ENCODE results near the gene HES3. TPM values are rescaled to one million over a fixed set of nuclear protein-coding genes. Genes with fewer than 3 reads are reported as not detected.

Gene HES3
- total RNA-seq, 4 donors from 2014 or later, result not detected

DNA sequence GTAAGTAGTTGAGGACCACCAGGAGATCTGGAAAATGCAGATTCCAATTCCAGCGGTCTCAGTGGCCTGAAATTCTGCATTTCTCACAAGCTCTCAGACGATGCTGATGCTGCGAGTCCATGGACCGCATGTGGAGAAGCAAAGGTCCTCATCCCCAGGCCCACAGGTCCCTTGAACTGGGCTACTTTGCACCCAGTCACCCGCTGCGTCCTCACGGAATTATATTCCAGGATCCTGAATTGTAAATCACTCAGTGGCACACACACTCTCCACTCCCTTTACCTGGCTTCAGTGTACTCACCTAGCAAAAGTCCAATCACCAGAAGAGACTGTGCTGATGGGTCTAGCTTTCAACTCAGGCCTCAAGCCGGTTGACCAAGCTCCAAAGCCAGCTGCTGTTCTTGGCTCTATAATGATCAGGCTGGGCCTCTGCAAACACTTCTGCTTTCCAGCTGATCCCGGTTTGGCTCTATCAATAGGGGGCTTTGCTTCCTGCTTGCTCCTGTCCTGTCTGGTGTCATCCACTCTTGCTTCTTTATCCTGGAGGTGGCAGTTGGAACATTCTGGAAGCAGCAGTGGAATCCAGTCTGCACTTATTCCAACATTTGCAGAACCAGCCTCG is 43.7 kb upstream of the HES3 start:
- Histone ChIP-seq H3K27me3 (no peaks in the 10 kb centered on the region), H3K36me3 (no peaks in the 10 kb centered on the region), H3K9me3 (no peaks in the 10 kb centered on the region), H3K27ac (peak overlapping the region; percentile 70 to 74), H3K4me3 (peak overlapping the region; percentile 95 to 99), H3K4me1 (peaks cover 11 to 13% of the 10 kb centered on the region in 2 donors)
- intact Hi-C loops (cut with DNase I; ENCODE audit: low total_unique reads), result no loop called here
- DNase-seq, result no peak
- TF ChIP-seq POLR2A (IDR thresholded peaks at IDR 0.05) (no peak), CTCF (IDR thresholded peaks at IDR 0.05) (no peak)

DNA sequence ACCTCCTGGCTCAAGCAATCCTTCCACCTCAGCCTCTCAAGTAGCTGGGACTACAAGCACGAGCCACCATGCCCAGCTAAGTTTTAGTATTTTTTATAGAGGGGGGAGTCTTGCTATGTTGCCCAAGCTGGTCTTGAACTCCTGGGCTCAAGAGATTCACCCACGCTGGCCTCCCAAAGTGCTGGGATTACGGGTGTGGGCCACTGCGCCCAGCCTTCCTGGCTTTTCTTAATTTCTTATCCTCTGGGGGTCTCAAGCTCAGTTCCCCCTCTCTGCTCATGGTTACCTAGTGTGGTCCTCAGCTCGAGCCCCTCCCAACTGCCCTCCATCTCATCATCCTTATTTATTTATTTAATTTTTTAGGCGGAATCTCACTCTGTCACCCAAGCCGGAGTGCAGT is 41.7 kb upstream of the HES3 start:
- H3K4me1 ChIP-seq, result peaks cover 10 to 13% of the 10 kb centered on the region in 2 donors
- no peak overlapping the region for H3K27ac ChIP-seq
- TF ChIP-seq POLR2A (IDR thresholded peaks at IDR 0.05) (no peak), CTCF (IDR thresholded peaks at IDR 0.05) (no peak)
- intact Hi-C loops (cut with DNase I; ENCODE audit: low total_unique reads), result no loop called here
- no peaks in the 10 kb centered on the region for H3K27me3 ChIP-seq
- no peak overlapping the region for H3K4me3 ChIP-seq
- no peak for DNase-seq
- H3K36me3 ChIP-seq, result no peaks in the 10 kb centered on the region
- no peaks in the 10 kb centered on the region for H3K9me3 ChIP-seq

DNA sequence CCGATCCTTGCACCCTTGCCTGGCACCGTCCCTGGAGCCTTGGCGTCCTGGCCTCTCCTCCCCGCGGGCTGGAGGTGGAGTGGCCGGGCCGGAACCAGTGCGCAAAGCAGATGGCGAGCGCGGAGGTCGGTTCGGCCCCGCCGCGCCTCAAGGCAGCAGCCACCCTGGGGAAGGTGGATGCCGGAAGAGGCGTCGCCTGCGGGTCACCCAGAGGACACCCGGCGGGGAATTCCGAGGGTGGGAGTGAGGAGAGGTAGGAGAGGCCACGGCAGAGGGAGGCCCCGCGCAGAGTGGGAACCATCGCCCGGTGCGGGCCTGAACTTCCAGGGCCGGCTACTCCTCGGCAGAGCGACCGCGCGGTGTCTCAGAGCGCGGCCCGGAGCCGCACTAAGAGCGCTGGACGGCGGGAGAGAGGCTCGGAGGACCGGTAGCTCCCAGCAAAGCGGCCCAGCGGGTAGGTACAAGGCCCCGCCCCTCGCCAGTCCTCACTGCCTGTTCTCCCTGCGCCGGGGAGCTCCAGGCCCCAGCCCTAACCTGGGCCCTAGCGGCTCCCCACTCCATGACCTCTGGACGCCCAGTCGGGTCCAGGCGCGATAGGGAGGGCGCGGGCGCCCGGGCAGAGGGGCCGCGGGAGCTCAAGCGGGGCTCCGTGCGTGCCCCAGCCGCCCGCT is 38.0 kb upstream of the HES3 start, which contains the start of gene RNF207:
Gene RNF207, plus strand, starts transcription at position 271 of the 671 bp plus-strand sequence. CDS start 417 bp downstream, outside the sequence.
- peak within 1 kb of the TSS; percentile 38 to 43 for H3K4me3 ChIP-seq
- intact Hi-C loops (cut with DNase I; ENCODE audit: low total_unique reads), result no loop called here
- H3K27ac ChIP-seq, result peak within 1 kb of the TSS; percentile 42 to 63
- H3K27me3 ChIP-seq, result no peaks in the 10 kb centered on the region
- peaks cover 0 to 8% of the 10 kb centered on the region in 2 donors for H3K4me1 ChIP-seq
- TF ChIP-seq POLR2A (IDR thresholded peaks at IDR 0.05), result peak in 1 of 2 donors; percentile 30
- TF ChIP-seq CTCF (IDR thresholded peaks at IDR 0.05), result no peak
- peak; percentile 39 to 54 for DNase-seq
- H3K36me3 ChIP-seq, result no peaks in the 10 kb centered on the region
- no peaks in the 10 kb centered on the region for H3K9me3 ChIP-seq

DNA sequence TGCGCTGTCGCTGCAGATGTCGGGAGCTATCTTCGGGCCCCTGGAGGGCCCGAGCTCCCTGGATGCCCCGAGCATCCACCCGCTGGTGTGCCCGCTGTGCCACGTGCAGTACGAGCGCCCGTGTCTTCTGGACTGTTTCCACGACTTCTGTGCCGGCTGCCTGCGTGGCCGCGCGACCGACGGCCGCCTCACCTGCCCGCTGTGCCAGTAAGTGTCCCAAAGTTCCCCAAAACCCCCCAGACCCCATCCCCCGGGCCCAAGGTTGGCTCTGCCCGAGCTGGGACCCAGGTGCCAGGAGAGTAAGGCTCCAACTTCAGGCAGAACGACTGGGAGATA is 37.5 kb upstream of the HES3 start:
- no peak for DNase-seq

More for the DNA sequence above, 37.5 kb upstream of the HES3 start:
- H3K4me1 ChIP-seq, result peaks cover 0 to 8% of the 10 kb centered on the region in 2 donors
- intact Hi-C loops (cut with DNase I; ENCODE audit: low total_unique reads), result no loop called here
- no peaks in the 10 kb centered on the region for H3K36me3 ChIP-seq
- TF ChIP-seq CTCF (IDR thresholded peaks at IDR 0.05) (no peak), POLR2A (IDR thresholded peaks at IDR 0.05) (no peak)
- peak overlapping the region; percentile 38 to 43 for H3K4me3 ChIP-seq
- H3K9me3 ChIP-seq, result no peaks in the 10 kb centered on the region
- H3K27me3 ChIP-seq, result no peaks in the 10 kb centered on the region
- H3K27ac ChIP-seq, result peak overlapping the region in 1 of 2 donors; percentile 63

All from uterus (tissue), 4 donors.